Measurements from ENCODE around the gene ATP6V1B1. TPM values are rescaled to one million over a fixed set of nuclear protein-coding genes. Genes with fewer than 3 reads are reported as not detected.

Gene ATP6V1B1
- total RNA-seq, 1 donor from 2014 or later: not detected

- H3K4me3 Mint-ChIP-seq: peak overlapping the region; percentile 77
- DNase-seq: peak; percentile 66
- H3K9me3 Mint-ChIP-seq: no peaks in the 10 kb centered on the region
- CTCF ChIA-PET: interaction anchor here (0.5 to 4.2 kb wide), 12 partner anchors 16 to 655 kb away, joined by 3 to 62 read pairs (median 6); partner anchors contain the start of genes FIGLA and SNRPG
- H3K27ac Mint-ChIP-seq: peak overlapping the region; percentile 4
- peaks cover 12% of the 10 kb centered on the region for H3K4me1 Mint-ChIP-seq
- peak; percentile 99 for ATAC-seq (ENCODE audit: low read depth)
- peaks cover 20% of the 10 kb centered on the region for H3K27me3 Mint-ChIP-seq
- TF ChIP-seq CTCF (IDR thresholded peaks at IDR 0.05): peak; percentile 73
- no peaks in the 10 kb centered on the region for H3K36me3 Mint-ChIP-seq (ENCODE audit: low read depth)
- POLR2A ChIA-PET: interaction anchor here (0.6 kb wide), 1 partner anchor 44 kb away, joined by 3 read pairs; no protein-coding TSS in a partner anchor
- intact Hi-C loops (cut with micrococcal nuclease): loop anchor here (1.0 to 2.0 kb wide), 5 partner anchors 77 to 644 kb away; no protein-coding TSS in a partner anchor
These were observed 12.8 kb downstream of the ATP6V1B1 start for GRCh38 chr2:70948337-70949003.

- Mint-ChIP-seq H3K27me3 (peaks cover 22% of the 10 kb centered on the region), H3K27ac (no peak overlapping the region), H3K36me3 (ENCODE audit: low read depth) (no peaks in the 10 kb centered on the region), H3K4me1 (peaks cover 12% of the 10 kb centered on the region), H3K4me3 (no peak overlapping the region), H3K9me3 (no peaks in the 10 kb centered on the region)
- TF ChIP-seq CTCF (IDR thresholded peaks at IDR 0.05): no peak
- DNase-seq: no peak
- intact Hi-C loops (cut with micrococcal nuclease): loop anchor here (2.0 kb wide), 2 partner anchors 86 to 294 kb away; no protein-coding TSS in a partner anchor
- no peak for ATAC-seq (ENCODE audit: low read depth)
- ChIA-PET POLR2A (no interaction called here), CTCF (interaction anchor here (0.5 to 4.2 kb wide), 12 partner anchors 16 to 655 kb away, joined by 3 to 62 read pairs (median 5); partner anchors contain the start of genes FIGLA and SNRPG)
These were observed 13.4 kb downstream of the ATP6V1B1 start for GRCh38 chr2:70949086-70949485.

- H3K27me3 Mint-ChIP-seq: peaks cover 27% of the 10 kb centered on the region
- POLR2A ChIA-PET: no interaction called here
These were observed 19.2 kb downstream of the ATP6V1B1 start for GRCh38 chr2:70954886-70955285.

GRCh38 chr2:70956141-70956540 lies 20.4 kb downstream of the ATP6V1B1 start:
- H3K36me3 Mint-ChIP-seq (ENCODE audit: low read depth): no peaks in the 10 kb centered on the region
- ChIA-PET POLR2A (no interaction called here), CTCF (no interaction called here)
- no peak for TF ChIP-seq CTCF (IDR thresholded peaks at IDR 0.05)
- H3K27ac Mint-ChIP-seq: no peak overlapping the region
- intact Hi-C loops (cut with micrococcal nuclease): no loop called here
- no peaks in the 10 kb centered on the region for H3K9me3 Mint-ChIP-seq
- DNase-seq (no peak), ATAC-seq (ENCODE audit: low read depth) (no peak)
- H3K4me1 Mint-ChIP-seq: peaks cover 3% of the 10 kb centered on the region
- H3K27me3 Mint-ChIP-seq: peaks cover 31% of the 10 kb centered on the region
- no peak overlapping the region for H3K4me3 Mint-ChIP-seq

More at GRCh38 chr2:70954886-70955285, 19.2 kb downstream of the ATP6V1B1 start:
- Mint-ChIP-seq H3K4me3 (no peak overlapping the region), H3K27ac (no peak overlapping the region), H3K36me3 (ENCODE audit: low read depth) (no peaks in the 10 kb centered on the region), H3K9me3 (no peaks in the 10 kb centered on the region), H3K4me1 (peaks cover 3% of the 10 kb centered on the region)
- DNase-seq: no peak
- ATAC-seq (ENCODE audit: low read depth): no peak
- no peak for TF ChIP-seq CTCF (IDR thresholded peaks at IDR 0.05)
- intact Hi-C loops (cut with micrococcal nuclease): no loop called here
- CTCF ChIA-PET: no interaction called here

GRCh38 chr2:70957798-70958197 lies 22.1 kb downstream of the ATP6V1B1 start:
- Mint-ChIP-seq H3K27me3 (peaks cover 32% of the 10 kb centered on the region), H3K27ac (no peak overlapping the region), H3K9me3 (no peaks in the 10 kb centered on the region), H3K4me1 (peaks cover 3% of the 10 kb centered on the region), H3K4me3 (no peak overlapping the region), H3K36me3 (ENCODE audit: low read depth) (no peaks in the 10 kb centered on the region)
- DNase-seq (no peak), ATAC-seq (ENCODE audit: low read depth) (no peak)
- ChIA-PET POLR2A (no interaction called here), CTCF (no interaction called here)
- intact Hi-C loops (cut with micrococcal nuclease): no loop called here
- no peak for TF ChIP-seq CTCF (IDR thresholded peaks at IDR 0.05)

All from activated B cell treated with CpG ODN at 0.5 μM for 24 hours (primary cell).